Measurements from ENCODE around the gene LYPD6B. TPM values are rescaled to one million over a fixed set of nuclear protein-coding genes. Genes with fewer than 3 reads are reported as not detected.

Gene LYPD6B
- total and polyA plus RNA-seq, 2 donors (not counting 1 experiment from before 2014, with no cell fraction given) = 1.5 to 2.7 TPM

GRCh38 chr2:149205143-149205542 is 166.6 kb downstream of the LYPD6B start:
- DNase-seq = no peak
- Histone ChIP-seq H3K79me2 (ENCODE audit: control insufficient read depth, insufficient read depth, low read length) (no peaks in the 10 kb centered on the region), H2AFZ (ENCODE audit: insufficient read depth, low read depth, low read length, poor library complexity, severe bottlenecking) (no peak overlapping the region), H3K9ac (ENCODE audit: low read length) (no peak overlapping the region), H4K20me1 (ENCODE audit: control insufficient read depth, insufficient read depth, low read length, poor library complexity, severe bottlenecking) (no peaks in the 10 kb centered on the region), H3K4me3 (ENCODE audit: control extremely low read depth in 1 of 5, extremely low read depth in 1 of 5, insufficient read depth in 1 of 5, low read depth in 2 of 5, low read length in 4 of 5) (no peak overlapping the region), H3K27ac (ENCODE audit: low read length in 2 of 2) (no peak overlapping the region), H3K4me2 (replicated peaks; ENCODE audit: low read depth, low read length, poor library complexity, severe bottlenecking) (no peak overlapping the region), H3K27me3 (replicated peaks in 1 of 4; ENCODE audit: control extremely low read depth in 1 of 4, control insufficient read depth in 3 of 4, insufficient read depth in 4 of 4, low read length in 3 of 4) (no peaks in the 10 kb centered on the region), H3K4me1 (ENCODE audit: control insufficient read depth in 2 of 2, insufficient read depth in 2 of 2, low read length in 2 of 2) (no peaks in the 10 kb centered on the region), H3K9me3 (ENCODE audit: control extremely low read depth in 1 of 3, control insufficient read depth in 2 of 3, insufficient read depth in 1 of 3, low read length in 2 of 3) (no peaks in the 10 kb centered on the region), H3K36me3 (replicated peaks in 1 of 2; ENCODE audit: control extremely low read depth in 1 of 2, control insufficient read depth in 1 of 2, extremely low read depth in 1 of 2, insufficient read depth in 2 of 2, low read length in 1 of 2) (no peaks in the 10 kb centered on the region)
- Mint-ChIP-seq H3K4me3 (no peak overlapping the region), H3K27me3 (peaks cover 4% of the 10 kb centered on the region), H3K27ac (no peak overlapping the region), H3K9me3 (ENCODE audit: insufficient read depth) (no peaks in the 10 kb centered on the region), H3K4me1 (no peaks in the 10 kb centered on the region)
- intact Hi-C loops (cut with micrococcal nuclease) = no loop called here
- ChIA-PET POLR2A (no interaction called here), CTCF (no interaction called here)
- TF ChIP-seq, protein P1, sequence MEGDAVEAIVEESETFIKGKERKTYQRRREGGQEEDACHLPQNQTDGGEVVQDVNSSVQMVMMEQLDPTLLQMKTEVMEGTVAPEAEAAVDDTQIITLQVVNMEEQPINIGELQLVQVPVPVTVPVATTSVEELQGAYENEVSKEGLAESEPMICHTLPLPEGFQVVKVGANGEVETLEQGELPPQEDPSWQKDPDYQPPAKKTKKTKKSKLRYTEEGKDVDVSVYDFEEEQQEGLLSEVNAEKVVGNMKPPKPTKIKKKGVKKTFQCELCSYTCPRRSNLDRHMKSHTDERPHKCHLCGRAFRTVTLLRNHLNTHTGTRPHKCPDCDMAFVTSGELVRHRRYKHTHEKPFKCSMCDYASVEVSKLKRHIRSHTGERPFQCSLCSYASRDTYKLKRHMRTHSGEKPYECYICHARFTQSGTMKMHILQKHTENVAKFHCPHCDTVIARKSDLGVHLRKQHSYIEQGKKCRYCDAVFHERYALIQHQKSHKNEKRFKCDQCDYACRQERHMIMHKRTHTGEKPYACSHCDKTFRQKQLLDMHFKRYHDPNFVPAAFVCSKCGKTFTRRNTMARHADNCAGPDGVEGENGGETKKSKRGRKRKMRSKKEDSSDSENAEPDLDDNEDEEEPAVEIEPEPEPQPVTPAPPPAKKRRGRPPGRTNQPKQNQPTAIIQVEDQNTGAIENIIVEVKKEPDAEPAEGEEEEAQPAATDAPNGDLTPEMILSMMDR (IDR thresholded peaks at IDR 0.05) = no peak
- TF ChIP-seq EZH2 (IDR thresholded peaks at IDR 0.05; ENCODE audit: borderline replicate concordance, insufficient read depth, low read depth, low read length, poor library complexity, severe bottlenecking) = no peak
- ATAC-seq (ENCODE audit: low read depth) = no peak
- WGBS (ENCODE audit: insufficient coverage) = 100% methylated on average over 5 of the region's 8 CpGs

DNA sequence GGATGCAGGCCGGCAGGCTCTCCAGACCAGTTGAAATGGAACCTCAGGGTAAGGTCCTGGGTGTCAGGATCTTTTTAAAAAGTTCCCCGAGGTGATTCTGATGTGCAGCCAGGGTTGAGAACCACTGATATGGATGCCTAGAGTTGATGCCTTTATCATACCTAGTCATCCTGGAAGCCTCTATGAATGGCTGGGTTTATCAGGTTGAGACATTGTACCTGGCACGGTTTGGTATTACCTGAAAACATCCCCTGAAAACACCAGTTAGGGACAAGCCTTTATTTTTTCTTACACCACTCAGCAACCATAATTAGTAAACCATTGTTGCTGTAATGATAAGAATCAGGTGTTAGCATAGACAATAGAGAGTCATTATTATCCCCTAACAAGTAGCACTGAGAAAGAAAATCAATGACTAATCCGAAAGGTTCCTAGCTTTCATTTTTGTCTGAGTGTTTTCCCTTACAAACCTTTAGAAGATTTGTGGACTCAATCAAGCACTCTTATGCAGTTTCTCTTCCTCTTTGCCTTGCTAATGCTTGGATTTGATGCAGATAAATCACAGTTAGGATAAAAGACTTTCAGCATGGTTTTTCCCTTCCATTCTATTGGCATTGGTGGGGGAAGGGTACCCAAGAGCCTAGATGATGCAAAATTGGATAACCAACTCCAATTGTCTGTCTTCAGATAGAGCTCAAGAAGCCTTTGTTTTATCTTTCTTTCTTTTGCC is 175.4 kb downstream of the LYPD6B start:
- no peak for DNase-seq
- intact Hi-C loops (cut with micrococcal nuclease) = no loop called here
- no peaks in the 10 kb centered on the region for H4K20me1 ChIP-seq (ENCODE audit: control insufficient read depth, insufficient read depth, low read length, poor library complexity, severe bottlenecking)
- no peak overlapping the region for H3K27ac Mint-ChIP-seq
- H3K9ac ChIP-seq (ENCODE audit: low read length) = no peak overlapping the region
- H3K4me3 ChIP-seq (ENCODE audit: control extremely low read depth in 1 of 5, extremely low read depth in 1 of 5, insufficient read depth in 1 of 5, low read depth in 2 of 5, low read length in 4 of 5) = no peak overlapping the region
- no peak overlapping the region for H3K27ac ChIP-seq (ENCODE audit: low read length in 2 of 2)
- H3K4me1 ChIP-seq (ENCODE audit: control insufficient read depth in 2 of 2, insufficient read depth in 2 of 2, low read length in 2 of 2) = no peaks in the 10 kb centered on the region
- POLR2A ChIA-PET = no interaction called here
- no peak for ATAC-seq (ENCODE audit: low read depth)
- H3K4me3 Mint-ChIP-seq = no peak overlapping the region
- H3K9me3 Mint-ChIP-seq (ENCODE audit: insufficient read depth) = no peaks in the 10 kb centered on the region
- WGBS (ENCODE audit: insufficient coverage) = 80% methylated on average over 1 of the region's 4 CpGs
- no peaks in the 10 kb centered on the region for H3K4me1 Mint-ChIP-seq
- no peaks in the 10 kb centered on the region for H3K9me3 ChIP-seq (ENCODE audit: control extremely low read depth in 1 of 3, control insufficient read depth in 2 of 3, insufficient read depth in 1 of 3, low read length in 2 of 3)
- CTCF ChIA-PET = no interaction called here
- H3K79me2 ChIP-seq (ENCODE audit: control insufficient read depth, insufficient read depth, low read length) = no peaks in the 10 kb centered on the region
- TF ChIP-seq, protein P1 (IDR thresholded peaks at IDR 0.05) = no peak
- no peak for TF ChIP-seq EZH2 (IDR thresholded peaks at IDR 0.05; ENCODE audit: borderline replicate concordance, insufficient read depth, low read depth, low read length, poor library complexity, severe bottlenecking)
- H2AFZ ChIP-seq (ENCODE audit: insufficient read depth, low read depth, low read length, poor library complexity, severe bottlenecking) = no peak overlapping the region
- no peaks in the 10 kb centered on the region for H3K36me3 ChIP-seq (replicated peaks in 1 of 2; ENCODE audit: control extremely low read depth in 1 of 2, control insufficient read depth in 1 of 2, extremely low read depth in 1 of 2, insufficient read depth in 2 of 2, low read length in 1 of 2)
- H3K27me3 ChIP-seq (replicated peaks in 1 of 4; ENCODE audit: control extremely low read depth in 1 of 4, control insufficient read depth in 3 of 4, insufficient read depth in 4 of 4, low read length in 3 of 4) = no peaks in the 10 kb centered on the region
- peaks cover 6% of the 10 kb centered on the region for H3K27me3 Mint-ChIP-seq
- H3K4me2 ChIP-seq (replicated peaks; ENCODE audit: low read depth, low read length, poor library complexity, severe bottlenecking) = no peak overlapping the region

All from B cell (primary cell).